HG02798 (cell line): ENCODE results near the gene MAP7.
"Not testable (repeated sequence)": the region's sequence is repeated elsewhere in the genome, so short reads cannot be mapped to it uniquely, and the experiment has no call there.

Source experiments
- ATAC-seq: cut with Tn5 transposase; IDR thresholded peaks from one replicate; pipeline ENCODE4 v1.9.1; 2021; ENCODE audit warnings: mild to moderate bottlenecking; ENCODE audit not compliant: unreplicated experiment, poor library complexity

MAP7 gene

GRCh38 chr6:136318676-136319075 is 231.5 kb downstream of the MAP7 start:
- no peak for ATAC-seq

- ATAC-seq: no peak
These were observed 232.3 kb downstream of the MAP7 start for GRCh38 chr6:136317971-136318370.

GRCh38 chr6:136317021-136317694 is 233.1 kb downstream of the MAP7 start:
- peak; percentile 82 for ATAC-seq

- no peak for ATAC-seq
These were observed 234.6 kb downstream of the MAP7 start for GRCh38 chr6:136315594-136315993.

GRCh38 chr6:136312975-136313374 is 237.2 kb downstream of the MAP7 start:
- no peak for ATAC-seq

GRCh38 chr6:136309729-136310311 is 240.4 kb downstream of the MAP7 start:
- ATAC-seq: no peak

- ATAC-seq: no peak
These were observed 241.1 kb downstream of the MAP7 start for GRCh38 chr6:136309171-136309570.

- not testable (repeated sequence) for ATAC-seq
These were observed 241.8 kb downstream of the MAP7 start for GRCh38 chr6:136308469-136308868.

- ATAC-seq: no peak
These were observed 242.9 kb downstream of the MAP7 start for GRCh38 chr6:136307351-136307750.

- no peak for ATAC-seq
These were observed 243.8 kb downstream of the MAP7 start for GRCh38 chr6:136306466-136306865.

GRCh38 chr6:136304410-136304809 is 245.8 kb downstream of the MAP7 start:
- no peak for ATAC-seq

- no peak for ATAC-seq
These were observed 246.7 kb downstream of the MAP7 start for GRCh38 chr6:136303516-136303915.

GRCh38 chr6:136294621-136295020 is 255.6 kb downstream of the MAP7 start:
- no peak for ATAC-seq
